HG02943 (cell line): ENCODE data around the gene ASXL1.

Source experiments
- ATAC-seq: cut with Tn5 transposase; IDR thresholded peaks from one replicate; pipeline ENCODE4 v1.9.1; 2021; ENCODE audit warnings: mild to moderate bottlenecking, low read depth, moderate library complexity; ENCODE audit not compliant: unreplicated experiment

ASXL1 gene

GRCh38 chr20:32474967-32475811 is 117.1 kb downstream of the ASXL1 start:
- no peak for ATAC-seq

DNA sequence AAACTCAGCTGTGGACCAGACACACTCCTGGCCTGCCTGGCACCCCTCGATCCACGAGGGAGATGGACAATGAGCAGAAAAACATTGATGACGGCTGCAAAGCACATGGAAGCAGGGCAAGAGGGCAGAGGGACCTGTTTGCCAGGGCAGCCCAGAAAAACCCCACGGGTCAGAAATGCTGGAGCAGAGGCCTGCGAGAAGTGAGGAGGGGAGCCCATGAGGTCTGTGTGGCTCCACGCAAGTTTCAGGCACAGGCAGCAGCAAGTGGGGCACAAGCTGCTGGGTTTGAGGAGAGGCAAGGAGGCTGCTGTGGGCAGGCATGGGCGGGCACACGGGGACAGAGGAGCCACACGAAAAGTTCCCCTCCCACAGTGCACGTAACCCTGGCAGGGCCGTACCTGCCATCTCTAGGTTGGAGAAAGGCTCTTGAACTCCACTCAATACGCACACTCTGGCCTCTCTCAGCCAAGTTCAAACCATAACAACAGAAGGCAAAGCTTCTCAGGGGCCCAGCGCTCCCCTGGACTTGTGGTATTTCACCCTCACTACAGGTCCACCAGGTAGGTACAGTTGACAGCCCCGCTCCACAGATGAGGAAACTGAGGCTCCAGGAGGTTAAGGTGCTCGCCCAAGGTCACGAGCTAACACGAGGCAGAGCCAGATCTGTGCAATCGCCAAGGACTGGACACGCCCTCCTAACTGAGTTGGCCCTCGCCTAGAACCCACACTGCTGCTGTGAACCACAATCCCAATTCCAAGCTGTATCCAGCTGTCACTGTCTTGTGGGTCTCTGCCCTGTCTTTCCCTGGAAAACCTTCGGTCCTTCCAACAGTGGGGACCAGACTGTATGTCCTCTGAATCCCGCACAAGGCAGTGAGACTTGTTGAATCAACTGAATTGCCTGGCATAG is 118.8 kb downstream of the ASXL1 start:
- ATAC-seq = no peak

DNA sequence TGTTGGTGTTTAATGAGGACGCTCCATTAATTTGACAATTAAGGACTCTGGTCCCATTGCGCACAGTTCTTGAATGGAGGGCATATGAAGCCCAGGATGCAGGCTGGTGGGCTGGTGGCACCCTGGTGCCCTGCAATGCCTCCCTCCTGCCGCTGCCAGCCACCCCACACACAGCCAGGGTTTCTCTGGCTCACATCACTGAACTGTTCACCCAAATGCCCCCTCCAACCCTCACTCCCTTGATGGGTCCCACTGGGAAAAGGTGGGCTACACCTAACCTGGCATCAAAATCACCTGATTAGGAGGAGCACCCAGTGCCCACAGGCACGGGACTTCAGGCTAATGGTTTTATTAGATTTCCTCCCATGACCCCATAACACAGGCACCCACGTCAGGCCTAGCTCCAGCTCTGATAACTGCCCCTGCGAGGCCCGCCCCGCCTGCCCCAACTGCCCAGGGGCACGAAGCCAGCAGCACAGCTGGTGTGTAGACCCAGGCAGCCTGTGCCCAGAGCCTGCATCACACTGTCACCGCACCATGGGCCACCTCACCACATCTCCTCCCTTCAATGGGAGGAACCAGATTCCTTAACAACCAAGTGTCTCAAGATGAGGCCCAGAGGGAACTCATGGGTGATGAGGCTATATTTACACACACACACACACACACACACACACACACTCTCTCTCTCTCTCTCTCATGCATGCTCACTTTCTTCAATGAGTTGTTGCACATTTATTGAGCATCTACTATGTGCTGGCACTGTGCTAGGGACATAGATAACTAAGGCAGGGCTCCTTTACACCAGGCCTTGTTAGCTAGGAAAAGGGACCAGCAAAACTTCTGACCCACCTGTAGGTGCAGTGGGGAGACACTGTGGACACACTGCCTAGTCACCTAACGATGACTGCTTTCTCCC is 119.7 kb downstream of the ASXL1 start:
- no peak for ATAC-seq

DNA sequence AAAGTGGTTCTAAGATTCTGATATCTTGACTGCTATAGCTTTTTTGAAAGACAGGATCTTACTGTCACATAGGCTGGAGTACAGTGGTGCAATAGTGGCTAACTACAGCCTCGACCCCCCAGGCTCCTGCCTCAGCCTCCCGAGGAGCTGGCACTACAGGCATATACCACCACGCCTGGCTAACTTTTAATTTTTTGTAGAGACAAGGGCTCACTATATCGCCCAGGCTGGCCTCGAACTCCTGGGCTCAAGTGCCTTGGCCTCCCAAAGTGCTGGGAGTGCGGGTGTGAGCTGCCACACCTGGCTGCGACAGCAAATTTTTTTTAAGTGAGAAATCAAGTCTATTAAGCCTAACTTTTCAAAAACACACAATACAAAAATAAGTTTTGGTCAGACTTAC is 120.4 kb downstream of the ASXL1 start:
- ATAC-seq = no peak

DNA sequence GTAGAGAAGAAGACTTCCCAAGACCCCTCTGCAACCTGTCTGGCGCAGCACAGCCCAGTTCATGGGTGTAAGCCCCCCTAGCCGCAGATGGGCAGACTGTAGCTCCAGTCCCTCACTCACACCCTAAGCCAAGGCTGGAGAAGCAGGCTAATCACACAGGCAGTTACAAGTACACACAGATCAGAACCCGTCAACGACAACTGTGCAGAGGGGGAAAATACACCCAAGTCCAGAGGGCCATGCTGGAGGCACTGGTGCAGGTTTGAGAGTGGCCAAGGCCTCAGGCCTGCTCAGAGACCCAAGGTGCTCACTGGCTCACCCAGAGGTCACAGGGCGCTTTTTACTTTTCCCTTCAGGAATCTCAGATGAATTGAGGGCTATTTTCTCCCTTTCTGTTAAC is 120.9 kb downstream of the ASXL1 start:
- ATAC-seq = no peak

- ATAC-seq = no peak
Measured at GRCh38 chr20:32479697-32480171, 121.6 kb downstream of the ASXL1 start.

DNA sequence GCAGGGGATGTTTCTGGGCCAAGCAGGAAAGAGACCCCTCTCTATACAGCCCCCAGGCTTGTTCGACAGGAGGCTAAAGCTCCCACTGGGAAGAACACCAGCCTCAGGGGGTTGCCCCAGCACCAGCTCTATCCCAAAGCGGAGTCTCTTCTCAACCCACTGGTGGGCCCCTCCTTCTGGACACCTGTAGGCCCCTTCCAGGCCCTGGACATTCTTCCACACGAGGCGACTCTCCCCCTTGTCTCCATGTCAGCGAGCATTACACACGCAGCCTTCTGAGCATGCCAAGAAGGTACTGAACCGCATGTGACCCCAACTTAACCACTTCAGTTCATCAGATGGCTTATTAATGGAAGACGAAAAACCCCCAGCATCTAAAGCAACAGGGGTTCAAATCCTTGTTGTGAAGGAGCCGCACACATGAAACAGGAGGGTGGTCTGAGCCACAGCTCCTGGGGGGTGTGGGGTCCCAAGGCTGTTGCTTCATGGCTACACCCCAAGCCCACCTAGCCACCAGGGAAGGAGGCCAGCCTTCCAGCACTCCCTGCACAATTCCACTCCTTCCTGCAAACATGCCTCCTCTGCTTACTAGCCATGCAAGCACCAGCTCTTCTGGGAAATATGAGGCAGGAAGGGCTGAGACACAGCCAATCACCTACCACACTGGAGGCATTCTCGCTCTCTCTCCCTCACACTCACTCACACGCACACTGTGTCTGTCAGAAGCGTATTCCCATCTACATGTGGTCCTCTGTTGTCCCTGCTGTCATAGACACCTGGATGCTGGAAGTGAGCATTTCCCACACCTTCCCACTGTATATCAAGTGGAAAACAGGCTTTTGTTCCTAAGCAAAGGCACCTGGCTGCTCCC is 122.5 kb downstream of the ASXL1 start:
- ATAC-seq = no peak

GRCh38 chr20:32481311-32482142 is 123.4 kb downstream of the ASXL1 start:
- no peak for ATAC-seq

- no peak for ATAC-seq
Measured at GRCh38 chr20:32482143-32482441, 124.0 kb downstream of the ASXL1 start.

DNA sequence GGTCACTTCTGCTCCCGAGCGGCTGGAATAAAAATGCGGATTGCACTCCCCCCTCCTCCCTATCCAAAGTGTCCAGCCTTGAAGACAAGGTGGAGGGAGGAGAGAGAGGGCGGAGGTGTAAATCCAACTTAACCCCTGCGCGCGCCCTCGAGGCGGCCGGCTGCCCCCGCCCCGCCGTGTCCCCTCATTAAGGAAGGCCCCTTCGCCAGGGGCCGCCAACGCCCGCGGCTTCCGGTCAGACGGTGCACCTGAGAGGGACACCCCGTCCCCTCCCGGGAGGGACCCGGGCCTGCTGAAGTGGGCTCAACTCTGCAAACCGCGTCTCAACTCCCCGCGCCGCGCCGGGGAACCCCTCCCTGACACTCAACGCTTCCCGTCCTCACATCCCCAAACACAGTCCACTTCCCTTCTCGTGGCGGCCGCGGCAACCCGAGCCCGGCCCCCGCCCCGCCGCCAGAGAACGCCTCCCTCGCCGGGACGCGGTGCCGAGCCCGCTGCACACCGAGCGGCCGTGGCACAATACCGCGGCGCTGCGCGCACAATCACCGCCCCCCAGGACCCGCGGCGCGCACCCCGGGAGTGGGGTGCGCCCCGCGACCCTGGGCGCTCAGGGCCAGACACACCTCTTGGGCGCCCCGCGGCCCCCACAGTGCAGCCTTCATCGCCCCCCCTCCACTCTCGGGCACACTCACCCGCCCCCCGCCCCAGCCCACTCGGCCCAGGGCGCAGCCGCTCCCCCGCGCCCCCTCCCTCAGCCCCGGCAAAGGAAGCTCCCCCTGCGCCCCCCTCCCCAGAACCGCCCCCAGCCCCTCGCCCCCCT is 124.5 kb downstream of the ASXL1 start:
- no peak for ATAC-seq

- ATAC-seq = no peak
Measured at GRCh38 chr20:32483351-32484224, 125.5 kb downstream of the ASXL1 start.

GRCh38 chr20:32484225-32484957 is 126.3 kb downstream of the ASXL1 start:
- ATAC-seq = no peak

- ATAC-seq = no peak
Measured at GRCh38 chr20:32484958-32485769, 127.0 kb downstream of the ASXL1 start.

DNA sequence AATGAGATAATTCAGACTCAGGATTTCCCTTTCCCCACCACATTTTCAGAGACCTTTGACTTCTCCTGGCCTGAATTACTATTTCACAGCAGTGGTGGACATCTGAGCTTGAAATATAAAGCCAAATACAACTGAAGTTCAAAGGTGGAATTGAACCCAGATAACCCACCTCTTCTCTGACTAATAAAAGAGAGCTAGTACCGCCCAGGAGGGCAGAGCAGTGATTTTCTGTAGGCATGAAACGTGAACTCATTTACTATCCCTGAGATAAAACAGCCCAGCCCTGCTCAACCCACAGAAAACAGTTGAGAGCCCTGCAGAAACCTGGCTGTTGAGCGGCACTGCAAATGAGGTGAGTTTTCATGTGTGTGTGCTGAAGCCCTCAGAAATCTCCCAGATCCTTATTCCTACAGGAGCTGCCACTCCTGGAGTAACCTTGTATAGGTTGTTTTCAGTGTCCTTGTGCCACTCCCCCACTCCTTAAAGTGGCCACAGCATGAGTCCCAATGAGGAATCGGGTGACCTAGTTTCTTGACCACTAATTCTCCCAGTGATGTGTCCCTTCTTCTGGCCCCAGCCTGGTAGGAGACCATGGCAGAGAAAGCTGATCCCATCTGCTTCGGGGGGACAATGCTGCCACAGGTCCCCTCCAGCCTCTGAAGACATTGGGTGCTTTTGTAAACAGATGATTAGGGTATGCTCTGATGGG is 127.8 kb downstream of the ASXL1 start:
- ATAC-seq = no peak

DNA sequence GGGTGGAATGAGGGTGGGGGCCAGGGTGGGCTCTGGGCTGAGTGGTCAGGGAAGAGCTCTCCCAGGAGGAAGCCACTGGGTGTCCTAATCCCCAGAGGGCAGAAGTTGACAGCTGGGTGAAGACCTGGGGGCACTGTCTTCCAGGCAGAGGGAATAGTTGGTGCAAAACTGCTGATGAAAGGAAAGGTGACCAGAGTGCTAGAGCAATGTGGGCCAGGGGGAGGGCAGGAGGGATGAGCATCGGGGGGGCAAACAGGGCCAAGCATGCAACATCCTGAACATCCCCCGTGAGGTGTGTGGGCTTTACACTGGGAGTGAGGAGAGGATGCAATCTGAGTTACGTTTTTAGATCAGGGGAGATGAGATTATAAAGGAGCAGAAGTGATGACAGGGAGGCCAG is 129.2 kb downstream of the ASXL1 start:
- ATAC-seq = no peak
